Measurements from ENCODE around the gene S100A16.
"Not testable (repeated sequence)": the region's sequence is repeated elsewhere in the genome, so short reads cannot be mapped to it uniquely, and the experiment has no call there.

The S100A16 gene

DNA sequence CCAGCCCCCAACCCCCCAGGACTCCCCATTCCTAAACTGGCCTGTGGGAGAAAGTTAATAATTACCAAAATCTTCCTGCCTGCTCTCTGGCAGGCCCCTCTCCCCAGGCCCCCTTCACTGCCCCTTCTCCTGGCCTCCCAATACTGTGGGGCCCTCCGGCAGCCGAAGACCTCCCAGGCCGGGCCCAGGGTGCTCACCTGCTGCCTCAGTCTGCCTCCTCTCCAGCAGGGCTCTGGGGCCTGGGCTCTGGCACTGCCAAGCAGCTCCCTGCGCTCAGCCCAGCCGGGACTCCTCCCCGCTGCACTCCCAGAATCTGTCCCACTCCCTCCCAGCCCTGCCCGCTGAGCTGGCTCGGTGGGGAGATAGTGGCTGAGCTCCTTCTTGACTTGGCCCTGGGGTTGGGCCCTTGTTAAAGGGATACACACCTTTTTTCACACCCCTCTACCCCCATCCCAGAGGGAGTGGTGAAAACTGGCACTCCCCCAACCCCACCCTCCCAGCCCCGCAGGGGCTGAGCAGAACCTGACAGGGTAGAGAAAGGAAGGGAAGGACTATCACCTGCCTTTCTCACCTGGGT lies at the start of gene S100A16:
TSS of gene S100A16 (minus strand) at position 383 of the 577 bp plus-strand sequence. CDS start 4,986 bp downstream, outside the sequence.
- no peak for DNase-seq

DNA sequence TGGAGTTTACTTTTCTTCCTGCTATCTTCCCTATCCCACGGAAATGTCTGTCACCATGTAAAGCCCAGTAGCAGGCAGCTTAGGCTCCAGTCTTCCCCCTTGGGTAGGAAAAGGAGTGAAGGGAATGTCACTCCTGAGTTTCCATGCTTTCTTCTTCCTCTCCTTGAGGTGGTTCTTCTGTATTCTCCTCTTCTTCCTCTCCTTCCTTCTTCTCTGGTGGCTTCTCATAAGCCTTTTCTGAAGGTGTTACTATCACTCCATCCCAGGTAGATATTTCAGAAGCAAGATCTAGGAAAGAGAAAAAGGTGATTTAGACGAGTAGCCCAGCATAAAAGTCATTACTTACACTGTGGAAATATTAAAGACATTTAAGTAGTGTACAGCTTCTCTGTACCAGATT lies 49.3 kb upstream of the S100A16 start:
- DNase-seq: no peak

DNA sequence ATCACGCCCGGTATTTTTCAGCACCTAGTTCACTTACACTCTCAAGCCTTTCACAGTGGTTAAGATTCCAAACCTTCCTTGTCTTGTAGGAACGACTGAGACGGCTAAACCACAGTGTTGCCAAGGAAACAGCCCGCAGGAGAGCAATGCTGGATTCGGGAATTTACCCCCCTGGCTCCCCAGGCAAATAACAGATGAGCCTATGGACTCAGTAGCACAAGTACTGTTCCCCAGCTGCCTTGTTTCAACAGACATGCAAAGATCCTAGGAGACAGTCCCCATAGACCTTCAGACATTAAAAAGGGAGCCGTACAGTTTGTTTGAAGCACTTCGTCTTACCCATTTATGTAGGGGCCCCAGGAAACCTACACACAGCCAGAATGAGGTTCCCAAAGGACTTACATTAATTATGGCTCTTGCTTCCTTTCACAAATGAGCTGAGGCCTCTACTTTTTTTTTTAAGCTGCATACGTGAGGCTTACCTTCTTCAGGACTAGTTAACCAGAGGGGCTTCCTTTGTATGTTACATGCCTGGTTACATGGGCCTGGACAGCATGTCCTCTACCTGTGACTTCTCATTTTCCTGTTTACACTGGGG lies 48.3 kb upstream of the S100A16 start:
- DNase-seq: peak in 1 of 2 experiments; percentile 12

DNA sequence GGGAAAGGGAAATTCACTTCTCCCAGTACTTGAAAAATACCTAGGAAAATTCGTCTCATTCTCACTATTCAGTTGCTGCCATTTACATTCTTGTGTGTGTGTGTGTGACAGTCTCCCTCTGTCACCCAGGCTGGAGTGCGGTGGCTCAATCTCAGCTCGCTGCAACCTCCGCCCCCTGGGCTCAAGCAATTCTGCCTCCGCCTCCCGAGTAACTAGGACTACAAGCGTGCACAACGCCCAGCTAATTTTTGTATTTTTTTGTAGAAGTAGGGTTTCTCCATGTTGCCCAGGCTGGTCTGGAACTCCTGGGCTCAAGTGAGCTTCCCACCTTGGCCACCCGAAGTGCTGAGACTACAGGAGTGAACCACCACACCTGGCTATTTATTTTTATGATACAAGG lies 46.7 kb upstream of the S100A16 start:
- DNase-seq: no peak

- DNase-seq: no peak
These were observed 46.2 kb upstream of the S100A16 start for GRCh38 chr1:153659175-153659534.

GRCh38 chr1:153658400-153659174 lies 45.6 kb upstream of the S100A16 start, which contains the start of gene SNAPIN:
Gene SNAPIN (plus strand): TSS chr1:153658703. CDS start chr1:153658744, 41 bp downstream.
- DNase-seq: peak; percentile 75 to 82

DNA sequence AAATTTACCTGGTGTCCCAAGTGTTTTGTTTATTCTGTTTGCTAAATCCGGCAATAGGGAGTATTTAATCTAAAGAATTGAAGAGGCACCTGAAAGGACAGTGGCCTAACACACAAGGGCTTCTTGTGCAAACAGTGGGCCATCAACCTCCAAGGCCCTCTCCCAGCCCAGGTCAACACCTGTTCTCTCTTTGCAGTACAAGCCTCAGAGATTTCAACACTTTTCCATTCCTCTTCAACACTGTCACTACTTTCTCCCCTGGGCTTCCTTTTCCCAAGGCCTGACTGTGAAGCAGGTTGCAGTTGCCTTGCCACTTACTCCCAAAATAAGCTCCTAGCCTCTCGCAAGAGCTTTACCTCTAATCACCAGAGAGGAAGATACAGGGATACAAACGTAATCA lies 42.4 kb upstream of the S100A16 start:
- no peak for DNase-seq

- no peak for DNase-seq
These were observed 40.0 kb upstream of the S100A16 start for GRCh38 chr1:153652805-153653500.

GRCh38 chr1:153651771-153652170 lies 38.8 kb upstream of the S100A16 start:
- DNase-seq: no peak

- no peak for DNase-seq
These were observed 36.9 kb upstream of the S100A16 start for GRCh38 chr1:153649863-153650235.

- DNase-seq: no peak
These were observed 36.4 kb upstream of the S100A16 start for GRCh38 chr1:153649137-153649862.

- no peak for DNase-seq
These were observed 35.2 kb upstream of the S100A16 start for GRCh38 chr1:153648000-153648643.

- DNase-seq: peak in 1 of 2 experiments; percentile 11
These were observed 34.4 kb upstream of the S100A16 start for GRCh38 chr1:153647346-153647714.

DNA sequence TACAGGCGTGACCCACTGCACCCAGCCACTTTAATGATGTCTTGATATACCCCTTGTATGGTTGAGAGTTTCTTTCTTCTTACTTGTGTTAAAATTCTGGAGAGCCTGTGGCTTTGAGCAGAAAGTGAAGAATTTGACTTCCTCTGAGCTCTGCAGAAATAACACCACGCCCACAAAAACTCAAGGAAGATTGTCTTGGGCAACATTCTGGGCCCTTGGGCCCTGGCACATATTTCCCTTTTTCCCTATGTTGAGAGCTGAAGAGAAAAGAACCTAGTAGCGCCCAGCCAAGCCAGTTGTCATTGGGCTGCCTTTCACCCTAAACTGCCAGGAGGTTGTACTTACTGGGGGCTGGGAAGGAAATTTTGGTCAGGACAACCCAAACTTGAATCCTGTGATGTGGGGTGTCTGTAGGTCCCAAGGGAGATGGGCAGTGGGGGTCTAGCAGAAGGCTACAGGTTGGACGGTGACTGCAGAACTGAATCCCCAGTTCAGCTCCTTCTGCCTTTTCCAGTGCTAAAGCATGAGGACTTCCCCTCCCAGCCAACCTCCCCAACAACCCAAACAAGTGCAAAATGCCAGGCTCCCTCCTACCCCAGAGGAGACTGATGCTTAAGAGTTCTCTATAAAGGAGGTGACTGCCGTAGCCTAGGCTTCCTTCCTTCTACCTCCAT lies 33.9 kb upstream of the S100A16 start:
- no peak for DNase-seq

DNA sequence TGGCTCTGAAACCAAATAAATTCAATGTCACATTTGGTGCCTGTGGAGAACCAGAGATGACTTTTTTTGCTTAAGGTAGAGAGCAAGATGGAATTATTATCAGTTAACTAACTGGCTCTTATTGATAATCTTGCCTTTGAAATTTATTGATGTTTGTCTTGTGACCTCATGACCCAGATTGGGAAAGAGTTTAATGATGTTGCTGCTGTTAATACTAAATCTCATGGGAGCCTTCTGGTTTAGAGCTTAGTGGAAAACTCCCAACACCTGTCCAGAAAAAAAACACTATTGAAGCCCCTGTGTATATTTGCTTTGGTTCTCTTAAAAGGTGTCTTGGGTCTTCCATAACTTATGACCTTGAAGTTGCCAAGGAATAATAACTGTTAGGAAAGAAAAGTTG lies 30.9 kb upstream of the S100A16 start:
- DNase-seq: no peak

DNA sequence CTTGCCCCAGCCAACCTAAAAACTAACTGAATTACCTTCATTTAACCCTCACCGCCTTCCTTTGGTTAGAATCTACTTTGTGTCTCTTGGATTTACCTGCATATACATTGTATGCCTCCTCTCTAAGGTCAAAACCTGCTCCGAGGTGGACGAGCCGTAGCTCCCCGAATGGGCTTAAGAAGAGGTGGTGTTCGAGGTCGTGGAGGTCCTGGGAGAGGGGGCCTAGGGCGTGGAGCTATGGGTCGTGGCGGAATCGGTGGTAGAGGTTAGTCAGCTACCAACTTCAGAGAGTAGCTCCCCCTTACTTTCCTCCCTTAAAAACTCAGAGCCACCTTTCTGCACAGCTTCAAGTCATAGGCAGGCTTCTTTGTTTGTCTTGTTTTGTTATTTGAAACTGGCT lies 30.2 kb upstream of the S100A16 start:
- no peak for DNase-seq

- DNase-seq: no peak
These were observed 29.2 kb upstream of the S100A16 start for GRCh38 chr1:153642161-153642560.

GRCh38 chr1:153640861-153641260 lies 27.9 kb upstream of the S100A16 start:
- DNase-seq: no peak

DNA sequence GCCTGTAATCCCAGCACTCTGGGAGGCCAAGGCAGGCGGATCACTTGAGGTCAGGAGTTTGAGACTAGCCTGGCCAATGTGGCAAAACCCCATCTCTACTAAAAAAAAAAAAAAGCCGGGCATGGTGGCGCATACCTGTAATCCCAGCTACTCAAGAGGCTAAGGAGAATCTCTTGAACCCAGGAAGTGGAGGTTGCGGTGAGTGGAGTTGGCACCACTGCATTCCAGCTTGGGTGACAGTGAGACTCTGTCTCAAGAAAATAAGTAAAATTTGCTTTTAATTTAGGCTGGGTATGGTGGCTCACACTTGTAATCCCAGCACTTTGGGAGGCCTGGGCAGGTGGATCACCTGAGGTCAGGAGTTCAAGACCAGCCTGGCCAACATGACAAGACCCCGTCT lies 27.3 kb upstream of the S100A16 start:
- DNase-seq: not testable (repeated sequence)

- no peak for DNase-seq
These were observed 26.3 kb upstream of the S100A16 start for GRCh38 chr1:153639280-153639679.

GRCh38 chr1:153638261-153638660 lies 25.3 kb upstream of the S100A16 start:
- peak; percentile 5 to 17 for DNase-seq

DNA sequence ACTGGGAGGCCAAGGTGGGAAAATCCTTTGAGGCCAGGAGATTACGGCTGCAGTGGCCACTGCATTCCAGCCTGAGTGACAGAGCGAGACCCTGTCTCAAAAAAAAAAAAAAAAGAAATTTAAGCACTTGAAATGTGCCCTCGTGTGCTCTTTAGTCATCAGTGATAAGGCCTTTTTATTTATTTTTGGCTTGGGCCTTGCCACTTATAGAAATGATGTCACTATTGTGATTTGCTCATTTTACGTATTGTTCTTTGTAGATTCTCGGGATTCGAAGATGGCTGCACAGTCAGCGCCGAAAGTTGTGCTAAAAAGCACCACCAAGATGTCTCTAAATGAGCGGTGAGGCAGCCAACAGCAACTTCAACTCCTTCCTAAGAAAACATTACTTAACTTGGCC lies 23.4 kb upstream of the S100A16 start:
- no peak for DNase-seq

Measured in NCI-H524 (cell line).